SK-N-SH treated with all-trans-retinoic acid at 6 μM for 48 hours (cell line): ENCODE measurements around the gene PHF1.

Experiments
- ATAC-seq: fragments of 200-7000 bp; cut with Tn5 transposase; 3 replicates; pipeline ENCODE4 v1.9.1; 2020; ENCODE audit warnings: mild to moderate bottlenecking, moderate library complexity
- ARNTL ChIP-seq: fragments of 450-650 bp; formaldehyde crosslinking; IDR thresholded peaks from 2 replicates; pipeline ENCODE4 v1.5.0; 2020; ENCODE audit warnings: low read depth, mild to moderate bottlenecking, moderate library complexity, borderline replicate concordance
- BACH2 ChIP-seq: fragments of 250-450 bp; sonication (Bioruptor Pico); IDR thresholded peaks from 2 replicates; pipeline ENCODE4 v1.9.0; 2021; ENCODE audit warnings: mild to moderate bottlenecking, borderline replicate concordance
- CSRNP3 ChIP-seq: fragments of 250-450 bp; sonication (Bioruptor Pico); IDR thresholded peaks from 2 replicates; pipeline ENCODE4 v1.5.1; 2021; ENCODE audit warnings: mild to moderate bottlenecking, moderate library complexity
- ESRRG ChIP-seq: fragments of 250-450 bp; sonication (Bioruptor Pico); IDR thresholded peaks from 2 replicates; pipeline ENCODE4 v1.6.1; 2021; ENCODE audit warnings: mild to moderate bottlenecking
- GLIS3 ChIP-seq: fragments of 250-450 bp; sonication (Bioruptor Pico); IDR thresholded peaks from 2 replicates; pipeline ENCODE4 v1.5.0; 2020; ENCODE audit warnings: mild to moderate bottlenecking, moderate library complexity
- OSR1 ChIP-seq: fragments of 250-450 bp; sonication (Bioruptor Pico); IDR thresholded peaks from 2 replicates; pipeline ENCODE4 v1.8.0; 2022; ENCODE audit warnings: moderate library complexity, mild to moderate bottlenecking, inconsistent platforms
- PATZ1 ChIP-seq: fragments of 250-450 bp; sonication (Bioruptor Pico); IDR thresholded peaks from 2 replicates; pipeline ENCODE4 v1.8.0; 2020; ENCODE audit warnings: mild to moderate bottlenecking, moderate library complexity, borderline replicate concordance
- RARB ChIP-seq: fragments of 250-450 bp; sonication (Bioruptor Pico); IDR thresholded peaks from 2 replicates; pipeline ENCODE4 v1.8.0; 2021; ENCODE audit warnings: mild to moderate bottlenecking, moderate library complexity
- SNAI2 ChIP-seq: fragments of 250-450 bp; sonication (Bioruptor Pico); IDR thresholded peaks from 2 replicates; pipeline ENCODE4 v1.5.0; 2020; ENCODE audit warnings: mild to moderate bottlenecking, moderate library complexity
- TOX ChIP-seq: fragments of 250-450 bp; sonication (Bioruptor Pico); IDR thresholded peaks from 2 replicates; pipeline ENCODE4 v1.8.0; 2021; ENCODE audit warnings: mild to moderate bottlenecking, moderate library complexity, borderline replicate concordance
- ZC3H10 ChIP-seq: fragments of 250-450 bp; sonication (Bioruptor Pico); IDR thresholded peaks from 2 replicates; pipeline ENCODE4 v1.5.1; 2021; ENCODE audit warnings: mild to moderate bottlenecking, moderate library complexity
- ZFP30 ChIP-seq: fragments of 450-650 bp; formaldehyde crosslinking; IDR thresholded peaks from 2 replicates; pipeline ENCODE4 v1.5.0; 2022; ENCODE audit warnings: mild to moderate bottlenecking, moderate library complexity
- ZNF565 ChIP-seq: fragments of 450-650 bp; formaldehyde crosslinking; conservative IDR thresholded peaks from 2 replicates; pipeline ENCODE4 v1.5.0; 2020; ENCODE audit warnings: low read depth, mild to moderate bottlenecking, moderate library complexity
- ZNF70 ChIP-seq: fragments of 450-650 bp; formaldehyde crosslinking; IDR thresholded peaks from 2 replicates; pipeline ENCODE4 v1.5.0; 2020; ENCODE audit warnings: mild to moderate bottlenecking, moderate library complexity
- ZNF8 ChIP-seq: fragments of 450-650 bp; formaldehyde crosslinking; IDR thresholded peaks from 2 replicates; pipeline ENCODE4 v1.5.0; 2020; ENCODE audit warnings: mild to moderate bottlenecking, moderate library complexity
- TF ChIP-seq, protein P1 (sequence below): fragments of 250-450 bp; sonication (Bioruptor Pico); IDR thresholded peaks from 2 replicates; pipeline ENCODE4 v1.8.0; 2021; ENCODE audit warnings: low read depth, mild to moderate bottlenecking, moderate library complexity, borderline replicate concordance
- TF ChIP-seq, protein P2 (sequence below): fragments of 250-450 bp; sonication (Bioruptor Pico); IDR thresholded peaks from 2 replicates; pipeline ENCODE4 v1.5.1; 2020; ENCODE audit warnings: low read depth, mild to moderate bottlenecking, moderate library complexity

PHF1 gene

DNA sequence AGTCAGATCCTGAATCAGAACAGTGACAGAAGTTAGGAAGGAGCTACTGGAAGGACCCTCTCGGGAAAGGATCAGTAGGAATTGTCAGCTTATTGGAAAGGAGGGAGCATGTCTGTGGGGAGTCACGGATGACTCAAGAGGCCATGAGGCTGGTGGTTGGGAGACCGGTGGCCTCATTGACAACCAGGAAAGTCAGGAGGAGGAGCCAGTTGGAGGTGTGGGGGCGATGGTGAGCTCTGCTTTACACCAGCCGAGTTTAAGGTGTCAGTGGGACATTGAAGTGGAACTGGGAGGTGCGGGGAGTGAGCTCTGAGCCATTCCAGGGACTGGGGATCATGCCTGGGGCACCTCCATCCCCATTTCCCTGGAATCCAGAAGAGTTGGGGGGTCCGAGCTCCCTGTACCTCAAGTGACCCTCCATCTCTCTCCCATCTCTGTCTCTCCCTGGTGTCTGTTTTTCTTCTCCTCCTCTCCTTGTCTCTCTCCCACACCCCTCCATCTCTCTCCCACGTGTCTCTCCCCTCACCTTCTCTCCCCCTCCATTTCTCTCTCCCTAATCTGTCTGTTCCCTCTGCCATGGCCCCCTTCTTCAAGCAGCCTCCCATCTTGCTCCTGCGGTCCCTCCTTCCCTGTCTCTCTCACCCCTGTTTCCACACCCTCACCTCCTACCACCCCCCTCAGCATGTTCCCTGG is 29.3 kb downstream of the PHF1 start:
- ATAC-seq: no peak

GRCh38 chr6:33440649-33441309 is 30.0 kb downstream of the PHF1 start:
- no peak for ATAC-seq
- TF ChIP-seq ZNF70 (CRISPR knock-in tag) (no peak), CSRNP3 (CRISPR knock-in tag) (no peak)
- TF ChIP-seq, all 23 proteins: peak for 0

More for the DNA sequence above, 29.3 kb downstream of the PHF1 start:
- TF ChIP-seq ARNTL (CRISPR knock-in tag) (no peak), BACH2 (CRISPR knock-in tag) (no peak), GLIS3 (CRISPR knock-in tag) (no peak), ZC3H10 (CRISPR knock-in tag) (no peak), TOX (CRISPR knock-in tag) (no peak), CSRNP3 (CRISPR knock-in tag) (no peak), ZNF565 (CRISPR knock-in tag) (no peak), SNAI2 (CRISPR knock-in tag) (no peak), ESRRG (CRISPR knock-in tag) (no peak), OSR1 (no peak), ZNF8 (CRISPR knock-in tag) (no peak)
- TF ChIP-seq, protein P1, sequence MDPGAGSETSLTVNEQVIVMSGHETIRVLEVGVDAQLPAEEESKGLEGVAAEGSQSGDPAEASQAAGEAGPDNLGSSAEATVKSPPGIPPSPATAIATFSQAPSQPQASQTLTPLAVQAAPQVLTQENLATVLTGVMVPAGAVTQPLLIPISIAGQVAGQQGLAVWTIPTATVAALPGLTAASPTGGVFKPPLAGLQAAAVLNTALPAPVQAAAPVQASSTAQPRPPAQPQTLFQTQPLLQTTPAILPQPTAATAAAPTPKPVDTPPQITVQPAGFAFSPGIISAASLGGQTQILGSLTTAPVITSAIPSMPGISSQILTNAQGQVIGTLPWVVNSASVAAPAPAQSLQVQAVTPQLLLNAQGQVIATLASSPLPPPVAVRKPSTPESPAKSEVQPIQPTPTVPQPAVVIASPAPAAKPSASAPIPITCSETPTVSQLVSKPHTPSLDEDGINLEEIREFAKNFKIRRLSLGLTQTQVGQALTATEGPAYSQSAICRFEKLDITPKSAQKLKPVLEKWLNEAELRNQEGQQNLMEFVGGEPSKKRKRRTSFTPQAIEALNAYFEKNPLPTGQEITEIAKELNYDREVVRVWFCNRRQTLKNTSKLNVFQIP (CRISPR knock-in tag): no peak

DNA sequence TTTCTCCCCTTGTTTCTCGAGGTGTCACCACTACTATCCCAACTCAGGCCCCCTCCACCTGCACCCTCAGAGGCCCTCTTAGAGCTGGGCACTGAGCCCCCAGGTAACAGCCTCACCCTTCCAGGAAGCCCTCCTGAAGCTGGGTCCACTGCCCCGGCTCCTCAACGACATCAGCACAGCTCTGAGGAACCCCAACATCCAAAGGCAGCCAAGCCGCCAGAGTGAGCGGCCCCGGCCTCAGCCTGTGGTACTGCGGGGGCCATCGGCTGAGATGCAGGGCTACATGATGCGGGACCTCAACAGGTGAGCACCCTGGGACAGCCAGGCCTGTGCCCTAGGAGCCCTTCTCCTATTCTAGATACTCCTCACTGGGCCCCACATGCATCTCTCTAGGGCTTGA is 30.6 kb downstream of the PHF1 start:
- no peak for ATAC-seq
- TF ChIP-seq OSR1 (no peak), RARB (no peak), CSRNP3 (CRISPR knock-in tag) (no peak), ZNF8 (CRISPR knock-in tag) (no peak), ZC3H10 (CRISPR knock-in tag) (no peak), ESRRG (CRISPR knock-in tag) (no peak), SNAI2 (CRISPR knock-in tag) (no peak), BACH2 (CRISPR knock-in tag) (no peak), ARNTL (CRISPR knock-in tag) (no peak), ZFP30 (CRISPR knock-in tag) (no peak), TOX (CRISPR knock-in tag) (no peak), PATZ1 (CRISPR knock-in tag) (no peak)
- TF ChIP-seq, protein P2, sequence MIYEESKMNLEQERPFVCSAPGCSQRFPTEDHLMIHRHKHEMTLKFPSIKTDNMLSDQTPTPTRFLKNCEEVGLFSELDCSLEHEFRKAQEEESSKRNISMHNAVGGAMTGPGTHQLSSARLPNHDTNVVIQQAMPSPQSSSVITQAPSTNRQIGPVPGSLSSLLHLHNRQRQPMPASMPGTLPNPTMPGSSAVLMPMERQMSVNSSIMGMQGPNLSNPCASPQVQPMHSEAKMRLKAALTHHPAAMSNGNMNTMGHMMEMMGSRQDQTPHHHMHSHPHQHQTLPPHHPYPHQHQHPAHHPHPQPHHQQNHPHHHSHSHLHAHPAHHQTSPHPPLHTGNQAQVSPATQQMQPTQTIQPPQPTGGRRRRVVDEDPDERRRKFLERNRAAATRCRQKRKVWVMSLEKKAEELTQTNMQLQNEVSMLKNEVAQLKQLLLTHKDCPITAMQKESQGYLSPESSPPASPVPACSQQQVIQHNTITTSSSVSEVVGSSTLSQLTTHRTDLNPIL (CRISPR knock-in tag): no peak
- TF ChIP-seq, protein P1 (CRISPR knock-in tag): no peak
